Cardiac muscle cell (in vitro differentiated cells and primary cell): ENCODE results near the gene PARVB. TPM values are rescaled to one million over a fixed set of nuclear protein-coding genes. Genes with fewer than 3 reads are reported as not detected.

Source experiments
- DNase-seq, 2 donors: peaks; one replicate each; pipeline versions ENCODE4 v3.0.0 to v3.0.0-alpha.2; 2010 to 2017; ENCODE audit warnings: low read depth in 1 of 2, low spot score in 1 of 2
- H3K27ac ChIP-seq: fragments of 200-600 bp; sonication (generic); 2 replicates; pipeline ENCODE4 v1.5.1; 2016
- H3K27me3 ChIP-seq: fragments of 200-600 bp; sonication (generic); 2 replicates; pipeline ENCODE4 v1.6.0; 2016; ENCODE audit warnings: control low read depth
- H3K36me3 ChIP-seq: fragments of 200-600 bp; sonication (generic); 2 replicates; pipeline ENCODE4 v1.5.1; 2016; ENCODE audit warnings: control low read depth
- H3K4me1 ChIP-seq: fragments of 200-600 bp; sonication (generic); 2 replicates; pipeline ENCODE4 v1.8.1; 2017; ENCODE audit warnings: low read depth, mild to moderate bottlenecking, mixed run types
- H3K4me3 ChIP-seq: fragments of 200-600 bp; sonication (generic); 2 replicates; pipeline ENCODE4 v1.5.1; 2016; ENCODE audit warnings: mild to moderate bottlenecking
- H3K9me3 ChIP-seq: fragments of 200-600 bp; sonication (generic); 2 replicates; pipeline ENCODE4 v1.5.1; 2017; ENCODE audit warnings: low read depth, mild to moderate bottlenecking, control low read depth
- CTCF ChIP-seq: IDR thresholded peaks from 2 replicates; pipeline ENCODE4 v1.5.1; 2012; ENCODE audit warnings: low read depth, mild to moderate bottlenecking, low read length
- polyA plus RNA-seq: library from polyadenylated mRNA; unstranded; fragments of >200 nt; fragmentation: Nextera tagmentation; extraction: Ambion mirVana; gene quantifications from 2 replicates; pipeline ENCODE4 v1.2.1, GENCODE V29; 2016
- total RNA-seq: library from RNA; depleted of rRNA; stranded (reverse); fragments of >200 nt; gene quantifications from 2 replicates; pipeline ENCODE4 v1.2.3, GENCODE V29; 2016

The PARVB gene
- total and polyA plus RNA-seq, 2 experiments from 2014 or later = 30.6 to 46.0 TPM

- no peaks in the 10 kb centered on the region for H3K36me3 ChIP-seq
- H3K27me3 ChIP-seq = no peaks in the 10 kb centered on the region
- no peak overlapping the region for H3K4me3 ChIP-seq
- H3K4me1 ChIP-seq = no peaks in the 10 kb centered on the region
- H3K9me3 ChIP-seq = no peaks in the 10 kb centered on the region
- H3K27ac ChIP-seq = no peak overlapping the region
- no peak for DNase-seq
- no peak for TF ChIP-seq CTCF
These were observed 144.1 kb downstream of the PARVB start for GRCh38 chr22:44168206-44168605.

GRCh38 chr22:44170470-44170869 lies 146.4 kb downstream of the PARVB start:
- no peaks in the 10 kb centered on the region for H3K27me3 ChIP-seq
- TF ChIP-seq CTCF = no peak
- no peaks in the 10 kb centered on the region for H3K36me3 ChIP-seq
- no peaks in the 10 kb centered on the region for H3K4me1 ChIP-seq
- no peaks in the 10 kb centered on the region for H3K9me3 ChIP-seq
- no peak overlapping the region for H3K4me3 ChIP-seq
- DNase-seq = no peak
- H3K27ac ChIP-seq = no peak overlapping the region

GRCh38 chr22:44171561-44171960 lies 147.5 kb downstream of the PARVB start:
- no peak overlapping the region for H3K27ac ChIP-seq
- H3K36me3 ChIP-seq = no peaks in the 10 kb centered on the region
- TF ChIP-seq CTCF = no peak
- no peak for DNase-seq
- H3K27me3 ChIP-seq = no peaks in the 10 kb centered on the region
- no peaks in the 10 kb centered on the region for H3K9me3 ChIP-seq
- no peak overlapping the region for H3K4me3 ChIP-seq
- H3K4me1 ChIP-seq = no peaks in the 10 kb centered on the region

- TF ChIP-seq CTCF = no peak
- no peak for DNase-seq
- Histone ChIP-seq H3K4me3 (no peak overlapping the region), H3K27me3 (no peaks in the 10 kb centered on the region), H3K36me3 (no peaks in the 10 kb centered on the region), H3K27ac (no peak overlapping the region), H3K9me3 (no peaks in the 10 kb centered on the region), H3K4me1 (no peaks in the 10 kb centered on the region)
These were observed 148.4 kb downstream of the PARVB start for GRCh38 chr22:44172370-44173108.

GRCh38 chr22:44173154-44173553 lies 149.1 kb downstream of the PARVB start:
- Histone ChIP-seq H3K4me1 (no peaks in the 10 kb centered on the region), H3K4me3 (no peak overlapping the region), H3K9me3 (no peaks in the 10 kb centered on the region), H3K27me3 (no peaks in the 10 kb centered on the region), H3K36me3 (no peaks in the 10 kb centered on the region), H3K27ac (no peak overlapping the region)
- TF ChIP-seq CTCF = no peak
- DNase-seq = no peak
